ENCODE results near the gene SF3A2. TPM values are rescaled to one million over a fixed set of nuclear protein-coding genes. Genes with fewer than 3 reads are reported as not detected.
"Not testable (repeated sequence)": the region's sequence is repeated elsewhere in the genome, so short reads cannot be mapped to it uniquely, and the experiment has no call there.

SF3A2 gene
- polyA plus RNA-seq, 3 donors from 2014 or later = 6.2 to 40.9 (median 11.1) TPM

- Mint-ChIP-seq H3K4me3 (no peak overlapping the region), H3K27ac (no peak overlapping the region), H3K36me3 (peaks cover 4 to 12% (median 12%) of the 10 kb centered on the region in 3 donors), H3K4me1 (peaks cover 33 to 40% of the 10 kb centered on the region in 2 donors), H3K9me3 (no peaks in the 10 kb centered on the region), H3K27me3 (ENCODE audit: low read depth in 3 of 3) (peaks cover 39 to 41% (median 40%) of the 10 kb centered on the region in 3 donors)
- no peak for DNase-seq
Measured at GRCh38 chr19:2275588-2276428, 39.2 kb downstream of the SF3A2 start.

- peaks cover 31 to 39% of the 10 kb centered on the region in 2 donors for H3K4me1 Mint-ChIP-seq
- no peaks in the 10 kb centered on the region for H3K9me3 Mint-ChIP-seq
- peaks cover 4 to 12% (median 10%) of the 10 kb centered on the region in 3 donors for H3K36me3 Mint-ChIP-seq
- H3K27me3 Mint-ChIP-seq (ENCODE audit: low read depth in 3 of 3) = peaks cover 38 to 40% (median 40%) of the 10 kb centered on the region in 3 donors
- no peak overlapping the region for H3K4me3 Mint-ChIP-seq
- peak overlapping the region in 3 of 6 donors; percentile 46 to 72 (median 55) for H3K27ac Mint-ChIP-seq
- DNase-seq = no peak
Measured at GRCh38 chr19:2276429-2276986, 39.9 kb downstream of the SF3A2 start.

GRCh38 chr19:2277138-2277537 is 40.5 kb downstream of the SF3A2 start:
- DNase-seq = no peak
- Mint-ChIP-seq H3K36me3 (peaks cover 4 to 12% (median 7%) of the 10 kb centered on the region in 3 donors), H3K4me3 (peak overlapping the region in 1 of 5 donors; percentile 49), H3K27ac (peak overlapping the region in 5 of 6 donors; percentile 39 to 75 (median 55)), H3K9me3 (no peaks in the 10 kb centered on the region), H3K27me3 (ENCODE audit: low read depth in 3 of 3) (peaks cover 38 to 42% (median 41%) of the 10 kb centered on the region in 3 donors), H3K4me1 (peaks cover 32 to 40% of the 10 kb centered on the region in 2 donors)

- DNase-seq = no peak
- H3K4me3 Mint-ChIP-seq = no peak overlapping the region
Measured at GRCh38 chr19:2278459-2279158, 42.0 kb downstream of the SF3A2 start.

GRCh38 chr19:2280633-2281264 is 44.1 kb downstream of the SF3A2 start:
- Mint-ChIP-seq H3K36me3 (peaks cover 0 to 5% (median 4%) of the 10 kb centered on the region in 3 donors), H3K27me3 (ENCODE audit: low read depth in 3 of 3) (peaks cover 16 to 25% (median 24%) of the 10 kb centered on the region in 3 donors), H3K4me1 (peaks cover 22 to 28% of the 10 kb centered on the region in 2 donors), H3K9me3 (no peaks in the 10 kb centered on the region), H3K4me3 (peak overlapping the region; percentile 27 to 54 (median 49)), H3K27ac (peak overlapping the region in 5 of 6 donors; percentile 12 to 78 (median 39))
- no peak for DNase-seq

More at GRCh38 chr19:2278459-2279158, 42.0 kb downstream of the SF3A2 start:
- peaks cover 31 to 40% (median 38%) of the 10 kb centered on the region in 3 donors for H3K27me3 Mint-ChIP-seq (ENCODE audit: low read depth in 3 of 3)
- H3K4me1 Mint-ChIP-seq = peaks cover 36 to 42% of the 10 kb centered on the region in 2 donors
- peak overlapping the region in 1 of 6 donors; percentile 20 for H3K27ac Mint-ChIP-seq
- H3K9me3 Mint-ChIP-seq = no peaks in the 10 kb centered on the region
- peaks cover 3 to 8% (median 4%) of the 10 kb centered on the region in 3 donors for H3K36me3 Mint-ChIP-seq

- Mint-ChIP-seq H3K27me3 (ENCODE audit: low read depth in 3 of 3) (peaks cover 16 to 26% (median 24%) of the 10 kb centered on the region in 3 donors), H3K4me1 (peaks cover 22 to 27% of the 10 kb centered on the region in 2 donors), H3K4me3 (peak overlapping the region; percentile 87 to 92 (median 91)), H3K27ac (peak overlapping the region; percentile 87 to 93 (median 90))
- not testable (repeated sequence) for H3K9me3 Mint-ChIP-seq, H3K36me3 Mint-ChIP-seq, DNase-seq
Measured at GRCh38 chr19:2281265-2282061, 44.8 kb downstream of the SF3A2 start.

GRCh38 chr19:2282062-2282861 is 45.6 kb downstream of the SF3A2 start, which contains the start of gene PEAK3:
Gene PEAK3, minus strand, starts transcription at chr19:2282175. Its CDS starts 1,244 bp downstream, at chr19:2280931.
- Mint-ChIP-seq H3K27me3 (ENCODE audit: low read depth in 3 of 3) (peaks cover 11 to 19% (median 19%) of the 10 kb centered on the region in 3 donors), H3K4me1 (peaks cover 19 to 23% of the 10 kb centered on the region in 2 donors), H3K9me3 (no peaks in the 10 kb centered on the region), H3K4me3 (peak within 1 kb of the TSS; percentile 87 to 92 (median 91)), H3K36me3 (peaks cover 0 to 2% (median under 1%) of the 10 kb centered on the region in 3 donors), H3K27ac (peak within 1 kb of the TSS; percentile 87 to 93 (median 90))
- DNase-seq = peak; percentile 80 to 81 (median 80)

GRCh38 chr19:2282862-2283237 is 46.2 kb downstream of the SF3A2 start:
- no peaks in the 10 kb centered on the region for H3K9me3 Mint-ChIP-seq
- H3K4me3 Mint-ChIP-seq = peak overlapping the region; percentile 87 to 92 (median 91)
- DNase-seq = no peak
- H3K27me3 Mint-ChIP-seq (ENCODE audit: low read depth in 3 of 3) = peaks cover 10 to 21% (median 14%) of the 10 kb centered on the region in 3 donors
- H3K27ac Mint-ChIP-seq = peak overlapping the region; percentile 51 to 93 (median 82)
- H3K36me3 Mint-ChIP-seq = no peaks in the 10 kb centered on the region
- H3K4me1 Mint-ChIP-seq = peaks cover 17 to 24% of the 10 kb centered on the region in 2 donors

- peaks cover 11 to 21% (median 21%) of the 10 kb centered on the region in 3 donors for H3K27me3 Mint-ChIP-seq (ENCODE audit: low read depth in 3 of 3)
- H3K4me3 Mint-ChIP-seq = no peak overlapping the region
- H3K4me1 Mint-ChIP-seq = peaks cover 28 to 36% of the 10 kb centered on the region in 2 donors
- H3K36me3 Mint-ChIP-seq = no peaks in the 10 kb centered on the region
- no peak for DNase-seq
- no peaks in the 10 kb centered on the region for H3K9me3 Mint-ChIP-seq
- H3K27ac Mint-ChIP-seq = peak overlapping the region in 2 of 6 donors; percentile 28 to 34
Measured at GRCh38 chr19:2283835-2284507, 47.3 kb downstream of the SF3A2 start.

- no peaks in the 10 kb centered on the region for H3K36me3 Mint-ChIP-seq
- H3K27me3 Mint-ChIP-seq (ENCODE audit: low read depth in 3 of 3) = peaks cover 12 to 35% (median 26%) of the 10 kb centered on the region in 3 donors
- H3K4me3 Mint-ChIP-seq = no peak overlapping the region
- no peaks in the 10 kb centered on the region for H3K9me3 Mint-ChIP-seq
- peak overlapping the region in 2 of 6 donors; percentile 19 to 56 for H3K27ac Mint-ChIP-seq
- no peak for DNase-seq
- peaks cover 36 to 37% of the 10 kb centered on the region in 2 donors for H3K4me1 Mint-ChIP-seq
Measured at GRCh38 chr19:2286402-2287140, 49.9 kb downstream of the SF3A2 start.

Measured in immature natural killer cell (primary cell).